Measurements from ENCODE around the gene CTXND1. TPM values are rescaled to one million over a fixed set of nuclear protein-coding genes. Genes with fewer than 3 reads are reported as not detected.
"Not testable (repeated sequence)": the region's sequence is repeated elsewhere in the genome, so short reads cannot be mapped to it uniquely, and the experiment has no call there.

Gene CTXND1
- polyA plus RNA-seq (ENCODE audit: insufficient read length in 10 of 10): 1 to 10 TPM in 6 of 10 donors, under 1 TPM in 4; 0.74 to 2.0 (median 1.1) TPM
- long read RNA-seq, donor 1: 0 reads
- long read RNA-seq, donor 2: 0 reads
- long read RNA-seq, donor 3: 0 reads
- long read RNA-seq, donor 4: 0 reads
- long read RNA-seq, donor 5: 0 reads
- long read RNA-seq, donor 6: 0 reads
- long read RNA-seq, donor 7: 0 reads
- long read RNA-seq, donor 8: 0 reads
- long read RNA-seq, donor 9: 0 reads

GRCh38 chr15:80252121-80252518 lies at the start of gene CTXND1:
CTXND1 (minus strand) TSS chr15:80252213; CDS start chr15:80201949, 50,264 bp downstream.
- DNase-seq: peak in 1 of 3 donors; percentile 30

GRCh38 chr15:80301472-80301871 lies 49.5 kb upstream of the CTXND1 start:
- no peak for DNase-seq

- not testable (repeated sequence) for DNase-seq
Measured at GRCh38 chr15:80295777-80296176, 43.8 kb upstream of the CTXND1 start.

GRCh38 chr15:80292079-80292478 lies 40.1 kb upstream of the CTXND1 start:
- DNase-seq: no peak

GRCh38 chr15:80290891-80291290 lies 38.9 kb upstream of the CTXND1 start:
- peak in 1 of 3 donors; percentile 4 for DNase-seq

- DNase-seq: peak in 2 of 3 donors; percentile 10 to 80
Measured at GRCh38 chr15:80289528-80290495, 37.8 kb upstream of the CTXND1 start.

DNA sequence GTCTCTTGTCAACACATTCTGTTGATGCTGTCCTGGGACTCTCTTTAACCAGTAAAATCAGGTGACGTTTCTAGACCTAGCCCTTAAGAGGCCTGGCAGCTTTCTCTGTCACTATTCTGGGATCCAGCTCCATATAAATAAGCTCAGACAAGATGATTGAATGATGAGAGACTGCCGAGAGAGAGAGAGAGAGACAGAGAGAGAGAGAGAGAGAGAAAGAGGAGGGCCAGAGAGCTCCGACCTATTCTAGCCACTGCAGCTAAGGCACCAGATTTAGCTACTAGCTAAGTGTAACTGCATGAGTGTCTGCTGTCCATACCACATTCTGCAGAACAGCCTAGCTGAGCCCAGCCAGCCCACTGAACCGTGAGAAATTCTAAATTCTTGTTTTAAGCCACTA lies 36.1 kb upstream of the CTXND1 start:
- no peak for DNase-seq

DNA sequence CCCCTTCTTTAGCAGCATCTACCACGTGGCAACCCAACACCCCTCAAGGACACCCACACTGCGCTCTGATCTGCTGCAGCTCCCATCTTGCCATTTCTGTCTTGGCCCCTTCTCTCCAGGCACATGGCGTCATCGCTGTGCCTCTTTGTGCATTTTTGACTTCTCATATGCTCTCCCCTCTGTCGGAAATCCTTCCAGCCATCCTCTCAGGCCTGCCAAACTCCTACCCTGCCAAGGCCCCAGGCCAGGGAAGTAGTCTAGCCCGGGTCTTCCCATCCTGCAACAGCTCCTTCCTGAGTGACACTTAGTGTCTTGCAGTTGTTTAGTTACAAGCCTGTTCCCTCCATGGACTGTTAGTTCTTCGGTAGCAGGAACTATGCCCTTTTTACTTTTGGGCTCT lies 34.0 kb upstream of the CTXND1 start:
- no peak for DNase-seq

DNA sequence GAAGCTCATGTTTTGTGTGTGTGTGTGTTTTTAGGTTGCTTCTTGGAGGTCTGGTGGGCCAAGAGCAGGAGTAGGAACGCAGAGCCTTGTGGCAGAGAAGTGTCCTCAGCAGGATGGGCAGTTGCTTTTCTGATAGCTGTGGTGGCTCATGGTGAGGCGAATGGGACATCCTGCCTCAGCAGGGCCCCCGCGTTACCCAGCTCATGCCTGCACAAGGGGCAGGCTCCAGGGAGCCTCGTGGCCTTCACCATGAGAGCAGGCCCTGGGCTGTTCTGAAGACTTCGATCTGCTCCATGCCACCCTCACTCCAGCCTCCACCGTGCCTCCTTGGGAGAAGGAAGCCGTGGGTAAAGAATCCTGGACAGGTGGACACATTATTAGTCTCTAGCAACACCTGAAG lies 33.4 kb upstream of the CTXND1 start:
- no peak for DNase-seq

GRCh38 chr15:80283531-80283930 lies 31.5 kb upstream of the CTXND1 start:
- no peak for DNase-seq

- no peak for DNase-seq
Measured at GRCh38 chr15:80277147-80277546, 25.1 kb upstream of the CTXND1 start.

DNA sequence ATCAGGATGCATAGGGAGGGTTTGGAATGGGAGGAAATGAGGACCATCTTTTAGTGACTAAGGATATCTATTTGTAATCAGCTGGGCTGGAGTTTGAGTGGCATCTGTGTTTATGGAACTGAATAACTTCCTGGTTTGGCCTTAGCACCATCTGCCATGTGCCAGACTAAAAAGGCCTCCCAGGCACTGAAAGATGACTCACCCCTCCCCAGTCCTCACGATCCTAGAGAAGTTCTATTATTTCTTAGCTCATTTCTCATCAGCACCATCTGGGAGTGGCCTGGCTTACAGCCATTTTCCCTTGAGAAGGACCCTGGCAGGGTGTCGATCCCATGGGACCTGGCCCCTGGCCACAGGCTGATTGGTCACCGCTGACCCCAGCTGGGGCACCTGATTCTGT lies 23.9 kb upstream of the CTXND1 start:
- DNase-seq: no peak

GRCh38 chr15:80274996-80275395 lies 23.0 kb upstream of the CTXND1 start:
- DNase-seq: no peak

DNA sequence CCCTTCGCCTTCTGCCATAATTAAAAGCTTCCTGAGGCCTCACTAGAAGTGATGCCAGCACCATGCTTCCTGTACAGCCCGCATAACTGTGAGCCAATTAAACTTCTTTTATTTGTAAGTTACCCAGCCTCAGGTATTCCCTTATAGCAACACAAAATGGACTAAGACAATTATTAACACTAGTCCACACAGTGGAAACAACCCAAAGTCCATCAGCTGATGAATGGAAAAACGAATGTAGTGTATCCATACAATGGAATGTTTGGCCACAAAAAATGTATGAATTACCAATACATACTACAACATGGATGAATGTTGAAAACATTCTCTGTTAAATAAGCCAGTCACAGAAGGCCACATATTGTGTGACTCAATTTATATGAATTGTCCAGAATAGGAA lies 22.5 kb upstream of the CTXND1 start:
- DNase-seq: no peak

DNA sequence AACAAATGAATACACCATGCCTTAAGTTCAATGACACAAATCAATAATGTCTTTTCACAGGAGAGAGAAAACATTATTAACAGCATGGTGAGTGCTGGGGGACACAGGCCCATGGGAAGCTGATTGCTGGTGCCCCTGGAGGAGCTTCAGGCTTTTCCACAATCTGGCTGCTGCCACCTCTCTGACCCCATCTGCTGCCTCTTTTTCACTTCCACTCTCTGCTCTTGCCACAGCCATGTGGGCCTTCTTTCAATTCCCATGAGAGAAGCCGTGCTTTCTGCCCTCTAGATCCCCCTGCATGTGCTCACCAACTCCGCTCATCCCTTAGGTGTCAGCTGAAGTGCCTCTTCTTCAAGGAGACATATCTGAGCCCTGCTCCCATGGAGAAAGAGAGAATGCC lies 21.0 kb upstream of the CTXND1 start:
- DNase-seq: no peak

DNA sequence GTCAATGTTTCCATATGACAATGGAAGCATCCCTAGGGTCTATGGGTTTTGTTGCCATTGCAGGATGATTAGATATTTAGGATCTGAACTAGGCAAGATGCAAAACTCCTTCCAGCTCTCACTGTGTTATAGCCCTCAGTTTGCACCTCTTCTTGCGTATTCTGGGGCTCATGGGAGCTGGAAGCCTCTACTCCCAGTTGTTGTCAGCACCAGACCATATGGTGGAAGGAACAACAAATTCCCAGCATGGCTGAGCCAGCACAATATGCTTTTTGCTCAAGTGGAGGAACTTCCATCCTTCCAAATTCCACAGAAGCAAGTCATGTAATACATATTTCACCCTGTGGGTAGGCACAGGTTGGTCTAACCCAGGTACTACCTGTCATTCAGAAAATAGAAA lies 18.5 kb upstream of the CTXND1 start:
- DNase-seq: no peak

GRCh38 chr15:80268101-80268500 lies 16.1 kb upstream of the CTXND1 start:
- DNase-seq: no peak

GRCh38 chr15:80267658-80268057 lies 15.6 kb upstream of the CTXND1 start:
- no peak for DNase-seq

DNA sequence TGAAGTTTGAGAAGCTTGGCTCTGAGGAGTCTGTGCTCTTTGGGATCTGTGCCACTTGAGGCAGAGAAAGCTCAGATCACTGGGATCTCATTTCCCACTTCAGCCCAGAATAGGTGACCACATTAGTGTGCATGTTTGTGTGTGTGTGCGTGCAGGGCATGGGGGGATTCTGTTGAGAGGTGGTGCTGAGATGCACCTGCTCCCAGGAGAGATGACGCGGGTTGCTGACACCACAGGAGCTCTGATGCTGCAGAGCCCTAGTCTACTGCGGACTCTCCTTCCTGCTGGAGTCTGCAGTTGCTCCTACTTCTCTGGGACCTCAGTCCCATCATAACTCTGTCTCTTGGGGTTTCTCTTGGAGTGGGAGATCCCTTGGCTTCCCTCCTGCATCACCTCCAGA lies 14.7 kb upstream of the CTXND1 start:
- no peak for DNase-seq

DNA sequence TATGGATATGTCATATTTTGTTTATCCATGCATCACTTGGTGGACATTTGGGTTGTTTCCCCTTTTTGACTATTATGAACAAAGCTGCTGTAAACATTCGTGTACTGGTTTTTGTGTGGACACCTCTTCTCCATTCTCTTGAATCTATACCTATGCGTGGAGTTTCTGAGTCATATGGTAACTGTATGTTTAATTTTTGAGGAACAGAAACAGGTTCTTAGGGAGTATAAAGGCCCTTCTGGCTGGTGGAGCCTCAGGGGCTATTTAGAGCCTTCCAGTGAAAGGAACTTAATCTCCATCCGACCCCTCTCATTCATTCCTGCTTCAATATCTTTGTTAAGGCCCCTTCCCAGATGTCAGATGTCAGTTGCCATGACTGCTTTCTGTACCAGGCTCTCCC lies 14.1 kb upstream of the CTXND1 start:
- no peak for DNase-seq

DNA sequence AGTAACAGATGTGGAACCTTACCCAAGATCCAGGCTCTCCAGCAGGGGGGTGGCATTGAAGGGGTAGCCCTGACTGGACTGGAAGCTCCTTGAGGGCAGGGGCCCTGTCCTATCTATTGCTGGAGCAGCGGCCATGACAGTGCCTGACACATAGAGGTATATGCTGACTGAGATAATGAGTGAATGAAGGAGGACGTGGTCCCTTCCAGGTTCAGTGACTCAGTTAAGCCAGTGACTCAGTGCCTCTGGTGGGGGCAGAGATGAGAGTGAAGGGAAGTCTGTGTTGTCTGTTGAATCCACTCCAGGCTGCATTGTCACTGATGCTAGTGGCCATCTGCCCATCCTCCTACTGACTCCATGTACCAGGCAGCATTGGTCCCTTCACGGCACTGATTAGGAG lies 13.0 kb upstream of the CTXND1 start:
- no peak for DNase-seq

DNA sequence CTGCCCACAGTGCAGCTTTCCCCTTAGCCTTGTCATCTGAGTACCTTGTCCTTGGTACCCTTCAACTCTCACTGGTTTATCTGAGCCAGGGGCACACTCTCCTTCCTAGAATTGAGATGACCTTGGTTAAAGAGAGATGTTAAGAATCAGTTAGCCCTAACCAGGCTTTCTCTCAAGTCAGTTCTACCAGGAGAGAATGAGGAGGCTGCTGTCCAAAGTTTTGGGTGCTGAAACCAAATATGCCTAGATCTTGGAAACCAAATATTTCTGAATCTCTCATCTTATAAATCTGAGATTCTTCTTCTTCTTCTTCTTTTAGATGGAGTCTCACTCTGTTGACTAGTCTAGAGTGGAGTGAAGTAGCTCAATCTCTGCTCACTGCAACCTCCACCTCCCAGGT lies 12.0 kb upstream of the CTXND1 start:
- DNase-seq: peak in 1 of 3 donors; percentile 11

DNA sequence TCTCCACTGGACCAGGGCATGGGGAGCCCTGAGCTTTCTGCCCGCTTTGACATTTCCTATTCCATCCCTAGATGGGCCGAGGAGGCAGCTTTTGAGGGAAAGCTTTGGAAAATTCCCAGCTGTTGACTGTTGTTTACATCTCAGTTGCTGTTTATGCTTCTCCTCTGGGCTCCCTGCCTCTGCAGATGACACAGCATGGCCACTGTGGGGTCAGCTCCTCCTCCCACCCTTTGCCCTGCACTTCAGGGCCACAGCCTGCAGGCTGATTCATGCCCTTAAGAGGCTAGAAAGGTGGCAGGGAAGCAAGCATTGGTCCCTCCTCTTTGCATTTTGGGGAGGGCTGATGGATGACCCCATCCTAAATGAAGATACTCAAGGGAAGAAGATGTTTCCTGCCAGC lies 8.5 kb upstream of the CTXND1 start:
- no peak for DNase-seq
